C4-2B (cell line): ENCODE data around the gene FITM1.

Experiments
- H3K27ac ChIP-seq: fragments of 450-650 bp; 2 replicates; pipeline ENCODE4 v1.5.1; 2017
- ZFX ChIP-seq: fragments of 450-650 bp; IDR thresholded peaks from 2 replicates; pipeline ENCODE4 v1.6.1; 2017
- TF ChIP-seq, protein P1 (sequence below): fragments of 450-650 bp; conservative IDR thresholded peaks from 2 replicates; pipeline ENCODE4 v1.5.1; 2017; ENCODE audit warnings: mild to moderate bottlenecking

The FITM1 gene

DNA sequence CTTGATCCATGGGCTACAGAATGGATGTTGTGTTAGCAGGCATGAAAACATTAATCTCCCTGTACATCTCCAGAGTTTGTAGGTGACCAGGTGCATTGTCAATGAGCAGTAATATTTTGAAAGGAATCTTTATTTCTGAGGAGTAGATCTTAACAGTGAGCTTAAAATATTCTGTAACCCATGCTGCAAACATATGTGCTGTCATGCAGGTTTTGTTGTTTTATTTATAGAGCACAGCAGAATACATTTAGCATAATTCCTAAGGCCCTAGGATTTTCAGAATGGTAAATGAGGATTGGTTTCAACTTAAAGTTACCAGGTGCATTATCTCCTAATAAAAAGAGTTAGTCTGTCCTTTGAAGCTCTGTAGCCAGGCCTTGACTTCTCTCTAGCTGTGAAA lies 3.5 kb upstream of the FITM1 start:
- no peak overlapping the region for H3K27ac ChIP-seq
- TF ChIP-seq, protein P1, sequence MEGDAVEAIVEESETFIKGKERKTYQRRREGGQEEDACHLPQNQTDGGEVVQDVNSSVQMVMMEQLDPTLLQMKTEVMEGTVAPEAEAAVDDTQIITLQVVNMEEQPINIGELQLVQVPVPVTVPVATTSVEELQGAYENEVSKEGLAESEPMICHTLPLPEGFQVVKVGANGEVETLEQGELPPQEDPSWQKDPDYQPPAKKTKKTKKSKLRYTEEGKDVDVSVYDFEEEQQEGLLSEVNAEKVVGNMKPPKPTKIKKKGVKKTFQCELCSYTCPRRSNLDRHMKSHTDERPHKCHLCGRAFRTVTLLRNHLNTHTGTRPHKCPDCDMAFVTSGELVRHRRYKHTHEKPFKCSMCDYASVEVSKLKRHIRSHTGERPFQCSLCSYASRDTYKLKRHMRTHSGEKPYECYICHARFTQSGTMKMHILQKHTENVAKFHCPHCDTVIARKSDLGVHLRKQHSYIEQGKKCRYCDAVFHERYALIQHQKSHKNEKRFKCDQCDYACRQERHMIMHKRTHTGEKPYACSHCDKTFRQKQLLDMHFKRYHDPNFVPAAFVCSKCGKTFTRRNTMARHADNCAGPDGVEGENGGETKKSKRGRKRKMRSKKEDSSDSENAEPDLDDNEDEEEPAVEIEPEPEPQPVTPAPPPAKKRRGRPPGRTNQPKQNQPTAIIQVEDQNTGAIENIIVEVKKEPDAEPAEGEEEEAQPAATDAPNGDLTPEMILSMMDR, result no peak
- TF ChIP-seq ZFX, result no peak

GRCh38 chr14:24127673-24128072 lies 2.8 kb upstream of the FITM1 start:
- TF ChIP-seq, protein P1, result no peak
- no peak for TF ChIP-seq ZFX
- H3K27ac ChIP-seq, result no peak overlapping the region

DNA sequence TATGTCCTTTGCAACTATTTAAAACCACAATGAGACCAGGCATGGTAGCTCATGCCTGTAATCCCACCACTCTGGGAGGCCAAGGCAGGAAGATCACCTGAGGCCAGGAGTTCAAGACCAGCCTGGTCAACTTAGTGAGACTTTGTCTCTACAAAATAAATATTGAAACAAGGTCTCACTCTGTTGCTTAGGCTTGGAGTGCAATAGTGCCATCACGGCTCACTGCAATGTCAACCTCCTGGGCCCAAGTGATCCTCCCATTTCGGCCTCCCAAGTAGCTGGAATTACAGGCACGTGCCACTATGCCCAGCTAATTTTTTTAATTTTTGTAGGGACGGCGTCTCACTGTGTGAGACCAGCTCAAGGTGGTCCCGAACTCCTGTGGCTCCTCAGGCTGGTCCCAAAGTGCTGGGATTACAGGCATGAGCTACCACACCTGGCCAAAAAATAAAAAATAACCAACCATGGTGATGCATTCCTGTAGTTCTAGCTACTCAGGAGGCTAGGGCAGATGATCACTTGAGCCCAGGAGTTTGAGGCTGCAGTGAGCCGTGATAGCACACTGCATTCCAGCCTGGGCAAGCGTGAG lies 955 bp upstream of the FITM1 start:
- H3K27ac ChIP-seq, result no peak overlapping the region
- TF ChIP-seq, protein P1, result no peak
- TF ChIP-seq ZFX, result no peak

GRCh38 chr14:24130717-24131548 lies 474 bp downstream of the FITM1 start:
- no peak for TF ChIP-seq ZFX
- TF ChIP-seq, protein P1, result no peak
- no peak overlapping the region for H3K27ac ChIP-seq

- TF ChIP-seq ZFX, result no peak
- TF ChIP-seq, protein P1, result no peak
- no peak overlapping the region for H3K27ac ChIP-seq
Measured at GRCh38 chr14:24131549-24131966, 1.1 kb downstream of the FITM1 start.

DNA sequence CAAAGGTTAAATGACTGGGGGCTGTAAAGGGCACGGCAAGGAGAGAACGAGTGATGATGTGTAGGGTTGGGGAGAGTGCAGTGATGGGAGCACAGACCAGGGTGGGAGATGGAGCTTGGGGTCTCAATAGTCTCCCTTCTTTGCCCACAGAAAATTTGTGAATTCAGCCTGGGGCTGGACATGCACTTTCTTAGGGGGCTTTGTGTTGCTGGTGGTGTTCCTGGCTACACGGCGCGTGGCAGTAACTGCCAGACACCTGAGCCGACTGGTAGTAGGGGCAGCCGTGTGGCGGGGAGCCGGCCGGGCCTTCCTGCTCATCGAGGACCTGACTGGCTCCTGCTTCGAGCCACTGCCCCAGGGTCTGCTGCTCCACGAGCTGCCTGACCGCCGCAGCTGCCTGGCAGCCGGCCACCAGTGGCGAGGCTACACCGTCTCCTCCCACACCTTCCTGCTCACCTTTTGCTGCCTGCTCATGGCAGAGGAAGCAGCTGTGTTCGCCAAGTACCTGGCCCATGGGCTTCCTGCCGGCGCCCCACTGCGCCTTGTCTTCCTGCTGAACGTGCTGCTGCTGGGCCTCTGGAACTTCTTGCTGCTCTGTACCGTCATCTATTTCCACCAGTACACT lies 1.7 kb downstream of the FITM1 start:
- TF ChIP-seq ZFX, result no peak
- TF ChIP-seq, protein P1, result no peak
- H3K27ac ChIP-seq, result no peak overlapping the region

DNA sequence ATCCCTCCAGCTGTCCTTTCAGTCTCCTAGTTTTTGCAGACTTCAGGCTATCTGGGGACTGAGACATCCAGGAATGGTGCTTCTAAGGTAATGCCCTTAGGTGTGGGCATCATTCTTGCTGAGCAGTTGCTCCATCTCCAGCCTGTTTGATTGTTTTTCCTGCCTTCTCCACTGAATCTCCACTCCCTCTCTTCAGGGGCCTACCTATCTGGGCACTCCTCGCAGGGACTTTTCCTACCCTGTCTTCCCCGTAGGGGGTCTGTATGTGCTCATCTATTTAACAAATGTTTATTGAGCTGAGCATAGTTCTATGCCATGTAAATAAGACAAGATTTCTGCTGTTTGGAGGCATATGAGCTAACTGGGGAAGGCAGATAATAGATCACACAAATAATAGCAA lies 2.5 kb downstream of the FITM1 start:
- TF ChIP-seq ZFX, result no peak
- TF ChIP-seq, protein P1, result no peak
- no peak overlapping the region for H3K27ac ChIP-seq
